DND-41 (cell line): ENCODE data around the gene GSAP.
"Not testable (repeated sequence)": the region's sequence is repeated elsewhere in the genome, so short reads cannot be mapped to it uniquely, and the experiment has no call there.

ENCODE experiments used
- CTCF ChIP-seq: IDR thresholded peaks from 2 replicates; pipeline ENCODE4 v1.5.1; 2012; ENCODE audit warnings: borderline replicate concordance, low read length, moderate library complexity, mild to moderate bottlenecking; ENCODE audit not compliant: poor library complexity, severe bottlenecking; ENCODE audit errors: extremely low read depth
- EZH2 ChIP-seq: IDR thresholded peaks from 3 replicates; pipeline ENCODE4 v1.6.1; 2012; ENCODE audit warnings: borderline replicate concordance, low read depth, mild to moderate bottlenecking, moderate library complexity, low read length, inconsistent platforms; ENCODE audit not compliant: severe bottlenecking

GRCh38 chr7:77451950-77452349 is 35.8 kb upstream of the GSAP start:
- TF ChIP-seq CTCF, EZH2: not testable (repeated sequence)
